ENCODE results near the gene RELCH.

Gene RELCH

DNA sequence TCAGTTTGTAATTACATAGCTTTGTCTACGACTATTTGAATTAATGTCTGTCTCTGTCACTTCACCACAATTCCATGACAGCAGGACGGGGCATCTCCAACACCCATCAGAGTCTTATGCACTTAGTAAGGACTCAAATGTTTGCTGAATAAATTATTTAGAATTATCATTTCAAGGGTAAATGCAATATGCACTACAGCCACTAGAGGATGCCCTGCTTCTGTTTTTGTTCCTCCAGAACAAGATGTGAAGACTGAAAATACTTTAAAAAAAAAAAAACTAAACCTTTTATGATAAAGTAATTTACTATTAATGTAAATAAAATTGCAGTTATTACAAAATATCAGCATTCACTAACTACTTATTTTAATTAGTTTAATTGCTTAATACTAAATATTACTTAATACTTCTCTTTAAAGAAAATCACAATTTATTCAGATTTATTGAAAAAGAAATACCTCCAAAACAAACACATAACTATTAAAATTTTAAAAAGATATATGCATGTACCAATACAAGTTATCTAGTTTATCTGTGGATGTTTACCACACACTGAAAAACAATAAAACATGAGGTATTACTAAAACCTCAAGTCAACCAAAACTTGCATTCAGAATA lies 3.4 kb upstream of the RELCH start:
- H3K27me3 ChIP-seq (replicated peaks): no peaks in the 10 kb centered on the region
- peak; percentile 43 for DNase-seq
- in situ Hi-C loops (cut with HindIII; ENCODE audit: low pct_ligation_motif_present, low sequenced_read_pairs): no loop called here
- no peaks in the 10 kb centered on the region for H3K36me3 ChIP-seq (replicated peaks)
- no peak overlapping the region for H3K4me3 ChIP-seq (ENCODE audit: low read depth, low read length)
- TF ChIP-seq, protein P1, sequence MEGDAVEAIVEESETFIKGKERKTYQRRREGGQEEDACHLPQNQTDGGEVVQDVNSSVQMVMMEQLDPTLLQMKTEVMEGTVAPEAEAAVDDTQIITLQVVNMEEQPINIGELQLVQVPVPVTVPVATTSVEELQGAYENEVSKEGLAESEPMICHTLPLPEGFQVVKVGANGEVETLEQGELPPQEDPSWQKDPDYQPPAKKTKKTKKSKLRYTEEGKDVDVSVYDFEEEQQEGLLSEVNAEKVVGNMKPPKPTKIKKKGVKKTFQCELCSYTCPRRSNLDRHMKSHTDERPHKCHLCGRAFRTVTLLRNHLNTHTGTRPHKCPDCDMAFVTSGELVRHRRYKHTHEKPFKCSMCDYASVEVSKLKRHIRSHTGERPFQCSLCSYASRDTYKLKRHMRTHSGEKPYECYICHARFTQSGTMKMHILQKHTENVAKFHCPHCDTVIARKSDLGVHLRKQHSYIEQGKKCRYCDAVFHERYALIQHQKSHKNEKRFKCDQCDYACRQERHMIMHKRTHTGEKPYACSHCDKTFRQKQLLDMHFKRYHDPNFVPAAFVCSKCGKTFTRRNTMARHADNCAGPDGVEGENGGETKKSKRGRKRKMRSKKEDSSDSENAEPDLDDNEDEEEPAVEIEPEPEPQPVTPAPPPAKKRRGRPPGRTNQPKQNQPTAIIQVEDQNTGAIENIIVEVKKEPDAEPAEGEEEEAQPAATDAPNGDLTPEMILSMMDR (IDR thresholded peaks at IDR 0.05; ENCODE audit: low read depth, low read length, missing control alignments): peak; percentile 83
- no peak overlapping the region for H3K27ac ChIP-seq

DNA sequence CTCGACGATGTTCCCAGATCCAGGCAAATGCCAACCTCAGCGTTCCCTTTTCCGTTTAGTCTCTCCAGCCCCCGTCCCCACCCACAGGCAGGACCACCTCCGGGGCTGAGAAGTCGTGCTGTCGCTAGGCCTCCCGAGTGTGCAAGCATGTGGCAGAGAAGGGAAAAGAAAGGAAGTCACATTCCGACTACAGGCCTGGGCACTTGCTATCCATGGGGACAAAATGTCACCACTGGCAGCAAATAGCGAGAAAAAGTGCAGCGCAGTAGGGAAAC lies 619 bp upstream of the RELCH start:
- peak; percentile 20 for DNase-seq
- H3K27ac ChIP-seq: peak overlapping the region; percentile 40
- H3K4me3 ChIP-seq (ENCODE audit: low read depth, low read length): peak overlapping the region; percentile 99
- in situ Hi-C loops (cut with HindIII; ENCODE audit: low pct_ligation_motif_present, low sequenced_read_pairs): no loop called here
- H3K27me3 ChIP-seq (replicated peaks): no peaks in the 10 kb centered on the region
- TF ChIP-seq, protein P1 (IDR thresholded peaks at IDR 0.05; ENCODE audit: low read depth, low read length, missing control alignments): no peak
- no peaks in the 10 kb centered on the region for H3K36me3 ChIP-seq (replicated peaks)

DNA sequence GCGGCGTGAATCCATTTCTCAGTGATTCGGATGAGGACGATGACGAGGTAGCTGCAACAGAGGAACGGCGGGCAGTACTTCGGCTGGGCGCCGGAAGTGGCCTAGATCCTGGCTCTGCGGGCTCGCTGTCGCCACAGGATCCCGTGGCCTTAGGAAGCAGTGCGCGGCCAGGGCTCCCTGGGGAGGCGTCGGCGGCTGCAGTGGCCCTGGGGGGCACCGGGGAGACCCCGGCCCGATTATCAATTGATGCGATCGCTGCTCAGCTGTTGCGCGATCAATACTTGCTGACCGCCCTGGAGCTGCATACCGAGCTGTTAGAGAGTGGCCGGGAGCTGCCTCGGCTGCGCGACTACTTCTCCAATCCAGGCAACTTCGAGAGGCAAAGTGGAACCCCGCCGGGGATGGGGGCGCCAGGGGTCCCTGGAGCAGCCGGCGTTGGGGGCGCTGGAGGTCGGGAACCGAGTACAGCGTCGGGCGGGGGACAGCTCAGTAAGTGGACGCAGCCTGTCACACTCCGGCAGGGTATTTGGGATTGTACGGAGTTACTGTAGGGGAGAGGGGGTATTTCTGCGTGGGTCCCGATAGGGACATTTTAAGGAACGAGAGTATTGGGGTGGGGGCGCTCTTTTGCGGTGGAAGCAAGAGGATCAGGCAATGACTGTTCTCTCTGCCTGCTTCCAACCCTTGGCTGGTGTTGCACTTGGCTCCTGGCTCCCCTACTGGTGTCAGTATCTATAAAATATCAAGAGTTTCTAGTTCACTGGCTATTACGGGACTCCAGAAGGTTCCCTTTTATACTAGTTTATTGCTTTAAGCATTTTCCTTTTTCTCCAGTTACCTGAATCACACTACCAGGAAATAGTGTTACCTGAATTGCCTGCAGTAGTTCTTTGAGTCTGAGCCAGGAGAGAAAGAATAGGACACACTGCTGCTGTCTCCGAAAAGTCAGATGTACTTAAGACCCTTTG lies 772 bp downstream of the RELCH start:
- DNase-seq: no peak
- Histone ChIP-seq H3K4me3 (ENCODE audit: low read depth, low read length) (peak overlapping the region; percentile 99), H3K36me3 (replicated peaks) (no peaks in the 10 kb centered on the region), H3K27me3 (replicated peaks) (no peaks in the 10 kb centered on the region), H3K27ac (peak overlapping the region; percentile 77)
- TF ChIP-seq, protein P1 (IDR thresholded peaks at IDR 0.05; ENCODE audit: low read depth, low read length, missing control alignments): peak; percentile 27
- in situ Hi-C loops (cut with HindIII; ENCODE audit: low pct_ligation_motif_present, low sequenced_read_pairs): no loop called here

DNA sequence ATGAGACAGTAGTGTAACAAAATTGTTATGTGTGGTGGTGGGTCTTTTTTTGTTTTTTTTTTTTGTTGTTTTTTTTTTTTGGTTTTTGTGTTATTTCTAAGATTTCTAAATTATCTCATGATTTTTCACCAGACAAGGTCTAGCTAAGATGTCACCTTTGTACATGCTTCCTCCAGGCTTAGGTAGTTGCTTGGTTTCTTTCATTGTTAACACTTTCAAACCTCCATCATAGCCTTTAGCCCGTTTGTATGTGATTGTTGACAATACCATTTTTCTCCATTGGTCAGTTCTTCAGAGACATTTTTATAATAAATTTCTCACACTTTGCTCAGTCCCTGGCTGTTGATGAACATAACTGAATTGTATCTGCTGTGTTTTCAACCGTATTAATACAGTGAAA lies 2.2 kb downstream of the RELCH start:
- Histone ChIP-seq H3K4me3 (ENCODE audit: low read depth, low read length) (no peak overlapping the region), H3K36me3 (replicated peaks) (no peaks in the 10 kb centered on the region), H3K27me3 (replicated peaks) (no peaks in the 10 kb centered on the region), H3K27ac (no peak overlapping the region)
- TF ChIP-seq, protein P1 (IDR thresholded peaks at IDR 0.05; ENCODE audit: low read depth, low read length, missing control alignments): no peak
- in situ Hi-C loops (cut with HindIII; ENCODE audit: low pct_ligation_motif_present, low sequenced_read_pairs): no loop called here
- DNase-seq: no peak

DNA sequence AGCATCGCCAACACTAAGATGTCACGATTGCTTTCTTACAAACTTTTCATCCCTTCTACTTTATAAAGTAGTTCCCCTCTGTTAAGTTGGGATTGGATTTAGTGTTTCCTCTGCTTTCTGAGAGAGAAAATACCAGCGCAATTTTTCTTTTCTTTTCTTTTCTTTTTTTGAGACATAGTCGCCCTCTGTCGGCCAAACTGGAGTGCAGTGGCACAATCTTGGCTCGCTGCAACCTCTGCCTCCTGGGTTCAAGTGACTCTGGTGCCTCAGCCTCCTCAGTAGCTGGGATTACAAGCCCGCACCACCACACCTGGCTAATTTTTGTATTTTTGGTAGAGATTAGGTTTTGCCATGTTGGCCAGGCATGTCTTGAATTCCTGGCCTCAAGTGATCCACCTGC lies 9.0 kb downstream of the RELCH start:
- no peak overlapping the region for H3K4me3 ChIP-seq (ENCODE audit: low read depth, low read length)

More for the DNA sequence above, 9.0 kb downstream of the RELCH start:
- Histone ChIP-seq H3K27ac (no peak overlapping the region), H3K36me3 (replicated peaks) (no peaks in the 10 kb centered on the region), H3K27me3 (replicated peaks) (no peaks in the 10 kb centered on the region)
- in situ Hi-C loops (cut with HindIII; ENCODE audit: low pct_ligation_motif_present, low sequenced_read_pairs): no loop called here
- DNase-seq: no peak
- TF ChIP-seq, protein P1 (IDR thresholded peaks at IDR 0.05; ENCODE audit: low read depth, low read length, missing control alignments): no peak

All from brain microvascular endothelial cell (primary cell).